Activated naive CD4-positive, alpha-beta T cell (primary cell): ENCODE measurements around the gene DNAJC12.
"Not testable (repeated sequence)": the region's sequence is repeated elsewhere in the genome, so short reads cannot be mapped to it uniquely, and the experiment has no call there.

Experiments
- DNase-seq, 4 experiments: peaks; one replicate each; lab custom pipeline; 2025; lab: John Stamatoyannopoulos, UW

DNAJC12 gene

DNA sequence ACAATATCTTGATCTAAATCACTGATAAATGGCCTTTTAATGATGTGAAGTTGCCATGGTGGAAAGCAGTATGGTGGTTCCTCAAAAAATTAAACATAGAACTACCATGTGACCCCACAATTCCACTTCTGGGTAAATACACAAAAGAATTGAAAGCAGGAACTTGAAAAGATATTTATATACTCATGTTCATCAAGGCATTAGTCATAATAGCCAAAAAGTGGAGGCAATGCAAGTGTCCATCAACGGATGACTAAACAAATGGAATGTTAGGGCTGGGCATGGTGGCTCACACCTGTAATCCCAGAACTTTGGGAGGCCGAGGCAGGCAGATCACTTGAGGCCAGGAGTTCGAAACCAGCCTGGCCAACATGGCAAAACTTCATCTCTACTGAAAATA, 2.0 kb upstream of the DNAJC12 start:
- DNase-seq: no peak

GRCh38 chr10:67839511-67839910, 1.5 kb upstream of the DNAJC12 start:
- DNase-seq: not testable (repeated sequence)

DNA sequence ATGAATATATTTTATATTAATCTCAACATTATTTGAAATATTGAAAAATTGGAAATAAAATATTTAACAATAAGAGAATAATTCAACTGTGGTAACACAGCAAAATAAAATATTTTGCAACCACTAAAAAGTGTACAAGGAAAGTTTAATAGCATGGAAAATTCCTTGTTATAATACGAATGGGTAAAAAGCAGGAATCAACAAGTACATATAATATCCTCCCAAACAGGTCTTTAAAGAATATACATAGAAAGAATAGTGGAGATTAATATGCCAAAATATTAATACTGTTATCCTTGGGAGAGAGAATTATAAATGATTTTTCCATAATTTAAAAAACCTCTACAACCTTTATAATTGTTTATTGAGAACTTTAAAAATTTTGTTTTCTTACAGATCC, 1.0 kb downstream of the DNAJC12 start:
- no peak for DNase-seq

- DNase-seq: no peak
Observed at GRCh38 chr10:67836488-67836887, 1.5 kb downstream of the DNAJC12 start.

GRCh38 chr10:67835541-67836394, 2.2 kb downstream of the DNAJC12 start:
- DNase-seq: not testable (repeated sequence)

DNA sequence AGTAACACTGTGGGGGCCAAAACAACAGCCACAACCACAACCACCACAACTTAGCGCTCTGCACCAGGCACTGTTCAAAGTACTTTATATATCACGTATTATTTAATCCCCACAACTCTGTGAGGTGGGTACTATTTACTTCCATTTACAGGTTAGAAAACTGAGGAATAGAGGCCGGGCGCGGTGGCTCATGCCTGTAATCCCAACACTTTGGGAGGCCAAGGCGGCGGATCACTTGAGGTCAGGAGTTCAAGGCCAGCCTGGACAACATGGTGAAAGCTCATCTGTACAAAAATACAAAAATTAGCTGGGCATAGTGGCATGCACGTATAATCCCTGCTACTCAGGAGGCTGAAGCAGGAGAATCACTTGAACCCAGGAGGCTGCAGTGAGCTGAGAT, 3.6 kb downstream of the DNAJC12 start:
- no peak for DNase-seq

DNA sequence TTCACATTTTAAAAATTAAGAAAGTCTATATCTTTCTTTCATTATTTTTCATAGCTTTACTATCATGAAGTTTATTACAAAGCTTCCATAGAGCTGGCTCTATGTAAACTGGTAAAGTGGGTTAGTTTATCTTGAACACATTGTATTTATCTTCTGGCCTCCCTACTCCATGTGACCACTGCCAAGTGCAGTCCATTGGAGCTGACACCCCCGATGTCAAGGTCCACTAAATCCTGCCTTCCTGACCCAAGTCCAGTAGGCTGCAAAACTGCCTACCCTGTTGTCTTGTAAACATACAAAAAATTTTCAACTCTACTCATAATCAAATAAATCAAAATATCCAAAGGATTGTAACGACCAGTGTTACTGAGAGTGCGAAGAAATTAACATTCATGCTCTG, 10.2 kb downstream of the DNAJC12 start:
- DNase-seq: no peak

DNA sequence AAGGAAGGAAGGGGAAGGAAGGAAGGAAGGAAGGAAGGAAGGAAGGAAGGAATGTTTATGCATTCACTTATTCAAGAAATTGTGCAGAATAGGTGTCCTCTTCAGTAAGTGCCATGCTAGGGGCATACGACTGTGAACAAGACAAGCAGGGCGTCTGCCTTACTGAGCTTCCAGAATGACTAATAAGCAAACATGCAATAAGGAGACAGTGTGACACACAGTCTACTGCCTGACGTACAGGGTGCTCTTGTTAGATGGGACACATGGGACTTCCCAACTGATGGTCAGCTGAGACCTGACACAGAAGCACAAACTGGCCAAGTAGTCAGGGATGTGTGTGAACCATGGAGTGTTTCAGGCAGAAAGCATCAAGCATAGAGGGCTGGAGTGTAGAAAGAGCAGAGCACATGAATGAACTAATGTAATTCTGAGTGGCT, 18.2 kb downstream of the DNAJC12 start:
- DNase-seq: no peak

DNA sequence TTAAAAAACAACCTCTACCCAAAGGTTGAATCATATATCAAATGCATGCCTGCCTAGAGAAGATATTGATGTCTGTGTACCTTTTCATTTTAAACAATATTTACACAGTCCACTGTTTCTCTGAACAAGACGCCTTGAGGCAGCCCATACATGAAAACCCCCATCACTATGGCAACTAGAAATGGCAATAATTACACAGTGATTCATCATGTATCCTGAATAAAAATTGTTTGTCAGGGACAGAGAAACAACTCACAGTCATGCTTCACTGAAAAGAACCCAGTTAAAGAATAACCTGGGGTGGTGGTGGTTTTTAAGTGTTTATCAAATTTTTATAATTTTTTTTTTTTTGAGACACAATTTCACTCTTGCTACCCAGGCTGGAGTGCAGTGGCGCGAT, 19.7 kb downstream of the DNAJC12 start:
- DNase-seq: no peak

- no peak for DNase-seq
Observed at GRCh38 chr10:67816719-67817118, 21.3 kb downstream of the DNAJC12 start.

DNA sequence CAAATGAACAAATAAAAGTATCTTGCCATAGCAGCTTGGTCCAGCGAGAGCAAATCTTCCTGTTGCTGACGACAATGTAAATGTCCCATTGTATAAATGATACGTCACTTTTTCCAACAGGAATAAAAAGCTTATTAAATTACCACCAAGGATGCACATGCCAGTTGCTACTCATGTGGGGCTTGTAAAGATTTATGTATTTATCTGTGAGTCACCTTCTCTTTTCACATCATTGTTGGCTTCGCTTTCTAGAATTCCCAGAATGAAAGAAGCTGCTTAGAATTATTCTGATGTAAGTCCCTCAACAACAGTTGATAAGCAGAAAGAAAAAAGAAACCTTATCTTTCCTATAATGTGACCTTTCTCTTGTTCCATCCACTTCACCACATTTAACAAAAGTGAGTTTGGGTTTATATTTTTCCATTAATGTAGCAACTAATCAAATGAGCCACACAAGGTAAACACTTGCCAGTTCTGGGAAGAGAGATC, 22.4 kb downstream of the DNAJC12 start:
- no peak for DNase-seq

GRCh38 chr10:67812007-67812406, 26.0 kb downstream of the DNAJC12 start:
- DNase-seq: no peak

DNA sequence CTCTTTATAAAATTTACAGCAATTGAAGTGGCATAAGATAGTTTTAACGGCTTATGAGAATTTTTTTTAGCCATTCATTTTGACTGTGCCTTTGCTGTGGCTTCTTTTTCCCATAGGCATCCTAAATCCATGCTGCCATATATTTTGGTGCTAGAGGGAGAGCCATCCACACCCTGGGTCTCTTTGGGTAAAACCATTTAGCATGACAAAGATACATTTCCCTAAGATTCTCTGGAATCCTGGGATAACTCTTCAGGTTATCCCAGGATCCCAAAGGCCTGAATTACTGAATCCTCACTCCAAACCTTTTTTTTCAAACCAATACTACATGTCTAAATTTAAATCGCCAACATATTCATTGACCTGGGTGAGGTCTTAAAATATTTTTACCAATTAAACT, 28.9 kb downstream of the DNAJC12 start:
- DNase-seq: no peak

- no peak for DNase-seq
Observed at GRCh38 chr10:67808704-67809103, 29.3 kb downstream of the DNAJC12 start.

GRCh38 chr10:67807855-67808456, 30.0 kb downstream of the DNAJC12 start:
- no peak for DNase-seq

GRCh38 chr10:67804395-67804678, 33.7 kb downstream of the DNAJC12 start:
- no peak for DNase-seq

GRCh38 chr10:67803588-67804394, 34.2 kb downstream of the DNAJC12 start:
- no peak for DNase-seq

- DNase-seq: no peak
Observed at GRCh38 chr10:67802767-67803538, 35.0 kb downstream of the DNAJC12 start.

- DNase-seq: no peak
Observed at GRCh38 chr10:67801118-67801517, 36.9 kb downstream of the DNAJC12 start.

- DNase-seq: no peak
Observed at GRCh38 chr10:67794909-67795460, 43.0 kb downstream of the DNAJC12 start.

DNA sequence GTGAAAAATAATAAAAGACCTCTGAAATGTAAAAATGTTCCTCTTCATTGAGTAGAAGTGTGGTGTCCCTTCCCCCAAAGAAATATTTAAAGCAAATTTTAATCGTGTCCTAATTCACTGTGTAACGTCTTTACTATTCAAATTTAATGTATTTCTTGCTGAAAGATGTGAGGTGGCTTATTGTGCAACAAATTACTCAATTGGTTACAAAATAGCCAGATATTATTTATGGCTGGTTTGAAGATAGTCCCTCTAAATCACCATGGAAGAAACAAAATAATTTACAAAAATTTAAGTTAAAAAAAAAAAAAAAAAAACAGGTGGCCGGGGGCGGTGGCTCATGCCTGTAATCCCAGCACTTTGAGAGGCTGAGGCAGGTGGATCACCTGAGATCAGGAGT, 43.7 kb downstream of the DNAJC12 start:
- DNase-seq: no peak

GRCh38 chr10:67793313-67793712, 44.7 kb downstream of the DNAJC12 start:
- DNase-seq: no peak
